ENCODE measurements around the gene ADAM10. TPM values are rescaled to one million over a fixed set of nuclear protein-coding genes. Genes with fewer than 3 reads are reported as not detected.

The ADAM10 gene
- total RNA-seq, 4 donors from 2014 or later: 51.6 to 111 (median 63.3) TPM

DNA sequence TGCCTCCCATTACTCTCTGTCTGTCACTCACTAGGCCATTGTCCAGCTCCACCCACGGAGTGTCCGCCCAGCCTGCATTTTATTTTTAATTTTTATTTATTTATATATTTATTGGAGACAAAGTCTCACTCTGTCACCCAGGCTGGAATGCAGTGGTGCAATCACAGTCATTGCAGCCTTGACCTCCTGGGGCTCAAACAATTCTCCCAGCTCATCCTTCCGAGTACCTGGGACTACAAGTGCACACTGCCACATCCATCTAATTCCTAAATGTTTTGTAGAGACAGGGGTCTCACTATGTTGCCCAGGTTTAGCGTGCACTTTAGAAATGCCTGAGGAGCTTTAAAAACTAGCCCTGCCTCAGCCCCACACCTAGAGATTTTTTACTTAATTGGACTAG lies 176.2 kb downstream of the ADAM10 start:
- no peak for DNase-seq (ENCODE audit: low spot score)
- TF ChIP-seq, protein P1, sequence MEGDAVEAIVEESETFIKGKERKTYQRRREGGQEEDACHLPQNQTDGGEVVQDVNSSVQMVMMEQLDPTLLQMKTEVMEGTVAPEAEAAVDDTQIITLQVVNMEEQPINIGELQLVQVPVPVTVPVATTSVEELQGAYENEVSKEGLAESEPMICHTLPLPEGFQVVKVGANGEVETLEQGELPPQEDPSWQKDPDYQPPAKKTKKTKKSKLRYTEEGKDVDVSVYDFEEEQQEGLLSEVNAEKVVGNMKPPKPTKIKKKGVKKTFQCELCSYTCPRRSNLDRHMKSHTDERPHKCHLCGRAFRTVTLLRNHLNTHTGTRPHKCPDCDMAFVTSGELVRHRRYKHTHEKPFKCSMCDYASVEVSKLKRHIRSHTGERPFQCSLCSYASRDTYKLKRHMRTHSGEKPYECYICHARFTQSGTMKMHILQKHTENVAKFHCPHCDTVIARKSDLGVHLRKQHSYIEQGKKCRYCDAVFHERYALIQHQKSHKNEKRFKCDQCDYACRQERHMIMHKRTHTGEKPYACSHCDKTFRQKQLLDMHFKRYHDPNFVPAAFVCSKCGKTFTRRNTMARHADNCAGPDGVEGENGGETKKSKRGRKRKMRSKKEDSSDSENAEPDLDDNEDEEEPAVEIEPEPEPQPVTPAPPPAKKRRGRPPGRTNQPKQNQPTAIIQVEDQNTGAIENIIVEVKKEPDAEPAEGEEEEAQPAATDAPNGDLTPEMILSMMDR (IDR thresholded peaks at IDR 0.05): no peak
- ATAC-seq (ENCODE audit: low FRiP score): no peak

DNA sequence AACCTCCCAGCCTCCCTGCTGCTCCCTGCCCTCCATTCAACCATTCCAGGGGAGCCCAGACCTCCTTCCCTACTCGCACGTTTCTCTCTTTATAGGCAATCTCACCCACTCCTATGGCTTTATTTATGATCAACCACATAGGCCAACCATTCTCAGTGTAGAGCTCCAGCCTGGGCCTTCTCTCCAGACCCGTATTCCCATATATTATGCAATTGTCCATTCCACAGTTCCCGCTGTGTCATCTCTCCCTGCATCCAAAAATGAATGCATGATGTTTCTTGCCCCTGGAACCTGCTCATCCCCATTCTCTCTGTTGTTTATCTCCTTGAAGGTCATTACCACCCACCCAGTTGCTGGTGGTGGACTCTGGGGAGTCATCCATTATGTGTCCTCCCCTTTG lies 177.0 kb downstream of the ADAM10 start:
- TF ChIP-seq, protein P1 (IDR thresholded peaks at IDR 0.05): no peak
- ATAC-seq (ENCODE audit: low FRiP score): no peak
- no peak for DNase-seq (ENCODE audit: low spot score)

DNA sequence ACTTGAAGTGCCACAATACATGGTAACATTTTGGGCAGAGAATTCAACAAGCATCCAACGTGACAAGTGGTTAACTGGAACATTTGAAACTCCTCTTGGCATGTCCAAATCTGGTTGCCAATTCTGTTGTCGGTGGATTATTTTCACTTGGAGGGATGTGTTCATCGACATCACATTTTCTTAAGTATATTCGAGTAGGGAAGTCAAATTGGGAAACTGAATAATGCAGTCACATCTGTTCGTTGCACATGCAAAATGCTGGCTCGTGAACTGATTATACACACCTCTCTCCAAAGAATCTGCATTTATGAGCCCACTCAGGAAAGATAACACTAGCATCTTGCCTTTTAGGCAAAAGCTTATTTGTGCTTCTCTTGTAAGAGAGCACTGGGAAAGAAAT lies 178.0 kb downstream of the ADAM10 start:
- ATAC-seq (ENCODE audit: low FRiP score) (no peak), DNase-seq (ENCODE audit: low spot score) (no peak)
- TF ChIP-seq, protein P1 (IDR thresholded peaks at IDR 0.05): no peak

DNA sequence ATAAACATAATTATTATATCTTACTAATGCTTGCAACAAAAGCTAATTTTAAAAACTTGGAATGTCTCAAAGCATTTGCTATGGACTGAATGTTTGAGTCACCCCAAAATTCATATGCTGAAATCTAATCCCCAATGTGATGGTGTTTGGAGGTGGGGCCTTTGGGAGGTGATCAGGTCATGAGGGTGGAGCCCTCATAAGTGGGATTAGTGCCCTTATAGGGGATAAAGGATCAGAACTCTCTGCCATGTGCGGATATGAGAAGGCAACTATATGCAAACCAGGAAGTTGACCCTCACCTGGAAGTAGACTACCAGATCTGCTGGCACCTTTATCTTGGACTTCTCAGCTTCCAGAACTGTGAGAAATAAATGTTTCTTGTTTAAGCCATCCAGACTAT lies 180.1 kb downstream of the ADAM10 start:
- ATAC-seq (ENCODE audit: low FRiP score) (no peak), DNase-seq (ENCODE audit: low spot score) (no peak)
- TF ChIP-seq, protein P1 (IDR thresholded peaks at IDR 0.05): no peak

DNA sequence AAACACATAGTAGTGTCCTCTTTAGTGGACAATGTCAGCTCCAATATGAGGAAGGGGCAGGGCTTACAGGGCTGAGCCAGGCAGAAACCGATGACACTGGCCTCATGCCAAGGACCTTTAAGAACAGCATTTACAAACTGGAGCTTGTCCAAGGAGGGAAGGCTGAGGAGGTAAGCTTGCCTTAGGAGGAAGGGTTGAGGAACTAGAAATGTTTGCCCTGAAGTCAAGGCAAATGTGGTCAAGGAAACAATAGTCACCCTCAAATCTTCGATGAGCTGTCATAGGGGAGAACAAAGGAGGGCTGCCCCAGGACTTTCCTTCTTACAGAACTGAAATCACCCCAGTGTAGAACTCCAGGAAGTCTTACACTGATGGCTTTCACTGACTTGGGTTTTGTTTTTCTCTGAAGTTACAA lies 181.3 kb downstream of the ADAM10 start:
- ATAC-seq (ENCODE audit: low FRiP score) (no peak), DNase-seq (ENCODE audit: low spot score) (no peak)
- TF ChIP-seq, protein P1 (IDR thresholded peaks at IDR 0.05): no peak

DNA sequence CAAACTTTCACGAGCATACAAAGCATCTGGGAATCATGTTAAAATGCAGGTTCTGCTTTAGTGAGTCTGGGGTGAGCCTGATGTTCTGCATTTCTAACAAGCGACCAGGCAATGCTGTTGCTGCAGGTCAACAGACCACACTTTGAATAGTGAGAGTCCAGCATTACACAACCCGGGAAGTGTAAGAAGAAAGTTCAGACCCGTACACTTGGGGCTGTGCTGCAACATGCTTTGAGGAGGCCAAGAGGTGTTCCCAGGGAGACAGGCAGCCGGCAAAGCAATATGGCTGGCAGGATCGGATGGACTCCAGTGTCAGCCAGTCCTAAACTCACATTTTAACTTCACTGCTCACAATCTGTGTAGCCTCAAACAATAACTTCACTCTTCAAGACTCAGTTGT lies 183.5 kb downstream of the ADAM10 start:
- no peak for DNase-seq (ENCODE audit: low spot score)
- ATAC-seq (ENCODE audit: low FRiP score): no peak
- TF ChIP-seq, protein P1 (IDR thresholded peaks at IDR 0.05): no peak

DNA sequence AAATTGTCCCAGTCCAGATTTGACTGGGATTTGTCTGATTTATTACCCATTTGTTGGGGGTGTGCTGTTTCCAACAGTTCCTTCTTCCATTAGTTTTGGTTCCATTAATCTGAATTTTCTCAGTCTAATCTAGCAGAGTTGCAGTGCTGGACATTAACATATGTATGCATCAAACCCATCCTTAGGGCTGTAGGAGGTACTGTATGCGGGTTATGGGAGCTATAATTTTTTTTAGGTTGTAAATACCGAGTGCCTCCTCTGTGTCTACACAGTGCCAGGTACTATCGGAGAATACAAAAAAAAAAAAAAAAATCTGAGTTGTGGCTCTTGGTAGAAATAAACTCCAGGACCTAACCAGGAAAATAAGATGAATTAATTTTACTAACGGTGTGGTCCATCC lies 183.9 kb downstream of the ADAM10 start:
- ATAC-seq (ENCODE audit: low FRiP score) (no peak), DNase-seq (ENCODE audit: low spot score) (no peak)
- TF ChIP-seq, protein P1 (IDR thresholded peaks at IDR 0.05): no peak
